ENCODE data around the gene STXBP5.
"Not testable (repeated sequence)": the region's sequence is repeated elsewhere in the genome, so short reads cannot be mapped to it uniquely, and the experiment has no call there.

The STXBP5 gene

GRCh38 chr6:147298461-147298860 lies 94.2 kb downstream of the STXBP5 start:
- DNase-seq (ENCODE audit: low spot score) = no peak

DNA sequence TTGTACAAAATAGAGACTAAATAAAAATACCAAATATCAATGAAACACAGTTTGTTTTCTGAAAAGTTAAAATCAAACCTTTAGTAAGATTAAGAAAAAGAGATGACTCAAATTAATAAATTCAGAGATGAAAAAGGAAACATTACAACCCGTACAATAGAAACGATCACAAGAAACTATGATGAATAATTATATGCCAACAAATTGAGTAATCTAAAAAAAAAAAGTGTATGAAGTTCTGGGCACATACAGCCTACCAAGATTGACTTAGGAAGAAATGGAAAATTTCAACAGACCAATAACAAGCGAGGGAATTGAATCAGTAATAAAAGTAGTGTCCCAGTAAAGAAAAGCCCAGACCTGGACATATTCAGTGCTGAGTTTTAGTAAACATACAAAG lies 94.8 kb downstream of the STXBP5 start:
- DNase-seq (ENCODE audit: low spot score) = no peak

- DNase-seq (ENCODE audit: low spot score) = no peak
Observed at GRCh38 chr6:147301070-147301469, 96.9 kb downstream of the STXBP5 start.

GRCh38 chr6:147304016-147304415 lies 99.8 kb downstream of the STXBP5 start:
- no peak for DNase-seq (ENCODE audit: low spot score)

DNA sequence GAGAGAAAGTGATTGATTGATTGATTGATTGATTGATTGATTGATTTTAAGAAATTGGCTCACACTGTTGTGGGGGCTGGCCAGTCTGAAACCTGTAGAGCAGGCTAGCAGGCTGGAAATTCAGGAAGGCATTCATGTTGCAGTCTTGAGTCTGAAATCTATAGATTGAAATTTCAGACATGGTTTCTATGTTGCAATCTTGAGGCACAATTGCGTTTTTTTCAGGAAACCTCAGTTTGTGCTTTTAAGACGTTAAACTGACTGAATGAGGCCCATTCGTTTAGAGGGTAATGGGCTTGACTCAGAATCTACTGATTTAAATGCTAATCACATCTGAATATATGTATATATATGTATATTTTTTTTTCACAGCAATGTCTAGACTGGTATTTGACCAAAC lies 106.3 kb downstream of the STXBP5 start:
- no peak for DNase-seq (ENCODE audit: low spot score)

GRCh38 chr6:147311218-147311617 lies 107.0 kb downstream of the STXBP5 start:
- DNase-seq (ENCODE audit: low spot score) = no peak

DNA sequence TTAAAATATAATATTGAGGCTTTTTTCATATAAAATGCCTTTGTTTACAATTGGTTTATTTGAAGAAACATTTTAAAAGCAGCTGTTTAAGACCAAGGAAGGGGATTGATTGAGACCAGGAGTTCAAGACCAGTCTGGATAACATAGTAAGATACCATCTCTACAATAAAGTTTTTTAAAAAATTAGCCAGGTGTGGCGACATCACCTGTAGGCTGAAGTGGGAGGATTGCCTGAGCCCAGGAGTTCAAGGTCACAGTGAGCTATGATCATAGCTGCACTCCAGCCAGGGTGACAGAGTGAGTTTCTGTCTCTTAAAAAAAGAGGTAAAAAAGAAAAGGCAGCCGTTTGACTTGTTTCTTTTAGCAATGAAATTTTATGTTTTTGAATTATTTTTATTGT lies 117.0 kb downstream of the STXBP5 start:
- DNase-seq (ENCODE audit: low spot score) = no peak

GRCh38 chr6:147322299-147323162 lies 118.3 kb downstream of the STXBP5 start:
- DNase-seq (ENCODE audit: low spot score) = no peak

DNA sequence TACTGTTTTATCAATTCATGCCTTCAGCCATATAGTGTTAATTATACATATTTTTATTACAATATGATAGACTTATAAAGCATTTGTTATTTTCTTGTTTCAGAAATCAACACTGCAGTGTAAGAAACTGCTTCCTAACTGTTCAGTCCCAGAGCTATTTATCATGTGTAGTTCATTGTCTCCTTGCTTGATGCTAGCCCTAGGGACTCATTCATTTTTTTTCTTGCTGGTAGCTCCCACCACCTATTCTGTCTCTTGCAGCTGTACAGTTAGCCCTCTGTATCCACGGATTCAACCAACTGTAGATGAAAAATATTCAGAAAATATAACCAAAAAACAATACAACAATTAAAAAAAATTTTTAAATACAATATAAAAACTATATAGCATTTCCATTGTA lies 121.3 kb downstream of the STXBP5 start:
- DNase-seq (ENCODE audit: low spot score) = no peak

DNA sequence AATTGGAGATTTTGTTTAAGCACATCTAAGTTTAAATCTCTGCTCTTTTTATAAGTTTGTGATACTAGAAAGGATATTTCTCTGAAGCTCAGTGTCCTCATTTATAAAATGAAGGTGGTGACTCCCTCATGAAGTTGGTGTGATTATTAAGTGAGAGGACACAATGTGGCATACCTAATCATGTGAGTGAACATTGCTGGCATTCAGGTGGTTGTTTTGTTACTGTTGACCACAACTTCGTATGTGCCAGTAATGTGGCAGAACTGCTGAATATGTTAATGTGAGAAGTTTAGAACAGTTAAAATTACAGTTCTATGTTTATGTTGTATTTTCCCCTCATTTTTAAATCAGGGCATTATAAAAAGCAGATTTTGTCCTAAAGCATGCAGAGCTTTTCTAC lies 127.2 kb downstream of the STXBP5 start:
- DNase-seq (ENCODE audit: low spot score) = no peak

GRCh38 chr6:147337921-147338320 lies 133.7 kb downstream of the STXBP5 start:
- DNase-seq (ENCODE audit: low spot score) = no peak

GRCh38 chr6:147341486-147341885 lies 137.3 kb downstream of the STXBP5 start:
- no peak for DNase-seq (ENCODE audit: low spot score)

GRCh38 chr6:147345902-147346301 lies 141.7 kb downstream of the STXBP5 start:
- no peak for DNase-seq (ENCODE audit: low spot score)

- DNase-seq (ENCODE audit: low spot score) = no peak
Observed at GRCh38 chr6:147347179-147347881, 143.1 kb downstream of the STXBP5 start.

DNA sequence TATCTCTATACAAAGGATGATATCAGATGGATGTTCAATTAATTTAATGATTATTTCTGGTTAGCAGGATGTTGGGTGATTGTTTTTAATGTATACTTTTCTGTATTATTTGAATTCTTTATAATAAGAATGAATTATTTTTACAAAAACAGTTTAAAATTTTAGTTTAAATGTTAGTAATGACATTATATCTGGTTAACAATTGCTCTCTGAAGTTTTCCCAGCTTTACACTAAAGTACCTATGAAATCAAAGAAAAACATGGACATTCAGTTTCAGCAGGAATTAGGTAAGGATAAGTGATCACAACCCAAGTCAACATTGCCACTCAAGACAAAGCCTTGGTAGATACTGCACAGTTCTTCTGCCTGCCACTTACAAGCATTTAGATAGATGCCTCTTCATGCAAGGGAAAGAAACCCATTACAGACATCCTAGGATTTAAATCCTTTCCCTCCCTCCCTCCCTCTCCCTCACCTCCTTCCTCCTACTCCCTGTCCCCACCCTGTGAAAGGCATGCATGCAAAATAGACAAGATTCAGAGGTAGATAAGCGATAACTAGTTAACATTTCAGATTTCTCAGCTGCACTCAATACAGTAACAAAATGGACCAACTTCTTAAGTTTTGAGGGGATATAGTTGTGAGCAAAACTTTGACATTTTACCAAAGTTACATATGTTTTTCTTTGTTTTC lies 143.8 kb downstream of the STXBP5 start:
- DNase-seq (ENCODE audit: low spot score) = no peak

DNA sequence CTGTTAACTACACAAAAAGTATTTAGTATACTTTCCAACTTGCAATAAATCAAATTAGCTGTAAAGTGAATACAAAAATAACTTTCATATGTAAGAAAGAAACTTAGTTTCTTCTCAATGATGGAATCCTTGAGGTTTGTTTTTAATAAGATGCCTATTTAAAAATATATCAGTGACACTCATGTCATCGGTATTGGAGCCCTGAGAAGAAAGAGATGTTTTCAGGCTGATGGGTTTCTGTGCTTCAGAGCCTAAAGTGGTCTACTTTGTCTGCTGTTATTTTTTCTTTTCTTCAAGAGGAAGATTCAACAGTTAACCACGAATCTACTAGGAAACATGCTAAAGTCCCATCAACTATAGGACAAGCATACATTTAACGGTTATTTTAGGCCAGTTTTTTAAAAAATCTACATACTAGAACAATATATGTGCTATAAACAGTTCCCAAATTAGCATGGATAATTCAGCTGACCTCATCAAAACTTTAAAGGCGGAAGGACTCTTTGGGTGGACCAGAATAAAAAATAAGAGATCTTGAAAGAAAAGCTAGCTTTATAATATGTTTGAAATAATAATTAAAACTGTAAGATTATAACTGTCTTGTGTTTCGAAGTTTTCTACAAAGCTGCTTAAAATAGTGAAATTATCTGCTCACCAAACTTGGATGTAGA lies 157.2 kb downstream of the STXBP5 start:
- no peak for DNase-seq (ENCODE audit: low spot score)

DNA sequence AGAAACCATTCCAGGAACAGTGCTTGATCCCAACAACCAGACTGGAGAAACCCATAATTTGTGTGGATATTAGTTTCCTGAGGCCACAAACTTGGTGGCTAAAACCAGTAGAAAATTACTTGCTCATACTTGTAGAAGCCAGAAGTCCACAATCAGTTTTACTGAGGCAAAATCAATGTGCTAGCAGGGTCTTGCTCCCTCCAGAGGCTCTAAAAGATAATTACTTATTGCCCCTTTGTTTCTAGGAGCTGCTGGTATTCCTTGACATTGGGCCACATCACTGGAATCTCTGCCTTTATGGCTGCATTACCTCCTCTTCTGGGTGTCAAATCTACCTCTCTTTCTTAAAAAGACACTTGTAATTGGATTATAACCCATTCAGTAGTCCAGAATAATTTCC lies 162.1 kb downstream of the STXBP5 start:
- DNase-seq (ENCODE audit: low spot score) = no peak

DNA sequence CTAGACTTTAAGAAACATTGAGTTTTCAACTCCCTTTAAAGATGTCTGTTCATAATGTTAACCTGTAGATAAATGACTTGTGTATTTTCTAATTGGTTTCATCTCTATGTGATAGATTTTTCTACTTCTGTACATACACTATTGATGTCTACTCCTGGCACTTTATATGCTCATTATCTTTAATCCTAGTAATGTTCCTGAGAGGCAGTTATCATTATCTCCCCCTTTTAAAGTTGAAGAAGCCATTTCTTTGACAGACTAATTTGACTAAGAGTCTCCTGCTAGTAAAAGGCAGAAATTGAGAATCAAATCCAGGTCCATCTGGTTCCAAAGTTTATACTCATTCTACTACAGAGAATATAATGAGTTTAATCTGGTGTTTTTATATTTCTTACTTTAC lies 167.1 kb downstream of the STXBP5 start:
- no peak for DNase-seq (ENCODE audit: low spot score)

DNA sequence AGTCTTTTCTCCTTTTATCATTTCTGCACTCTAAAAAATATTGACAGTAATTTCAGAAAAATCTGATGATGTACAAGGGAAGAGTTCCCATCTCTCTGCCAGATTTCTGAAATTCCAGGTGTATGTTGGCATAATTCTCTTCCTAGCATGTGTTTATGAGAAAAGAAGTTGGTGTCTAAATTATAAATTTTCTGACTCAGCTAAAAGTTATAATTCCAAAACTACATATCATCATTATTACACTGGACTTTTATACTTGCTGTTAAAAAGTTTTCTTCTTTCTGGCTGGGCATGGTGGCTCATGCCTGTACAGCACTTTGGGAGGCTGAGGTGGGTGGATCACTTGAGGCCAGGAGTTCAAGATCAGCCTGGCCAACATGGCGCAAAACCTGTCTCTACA lies 168.6 kb downstream of the STXBP5 start:
- no peak for DNase-seq (ENCODE audit: low spot score)

- no peak for DNase-seq (ENCODE audit: low spot score)
Observed at GRCh38 chr6:147378819-147379218, 174.6 kb downstream of the STXBP5 start.

DNA sequence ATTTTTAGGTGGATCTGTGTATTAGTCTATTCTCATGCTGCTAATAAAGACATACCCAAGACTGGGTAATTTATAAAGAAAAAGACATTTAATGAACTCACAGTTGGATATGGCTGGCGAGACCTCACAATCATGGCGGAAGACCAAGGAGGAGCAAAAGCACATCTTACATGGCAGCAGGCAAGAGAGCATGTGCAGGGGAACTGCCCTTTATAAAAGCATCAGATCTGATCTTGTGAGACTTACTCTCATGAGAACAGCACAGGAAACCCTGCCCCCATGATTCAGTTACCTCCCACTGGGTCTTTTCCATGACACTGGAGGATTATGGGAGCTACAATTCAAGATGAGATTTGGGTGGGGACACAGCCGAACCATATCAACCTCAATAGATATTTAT lies 176.6 kb downstream of the STXBP5 start:
- DNase-seq (ENCODE audit: low spot score) = not testable (repeated sequence)

DNA sequence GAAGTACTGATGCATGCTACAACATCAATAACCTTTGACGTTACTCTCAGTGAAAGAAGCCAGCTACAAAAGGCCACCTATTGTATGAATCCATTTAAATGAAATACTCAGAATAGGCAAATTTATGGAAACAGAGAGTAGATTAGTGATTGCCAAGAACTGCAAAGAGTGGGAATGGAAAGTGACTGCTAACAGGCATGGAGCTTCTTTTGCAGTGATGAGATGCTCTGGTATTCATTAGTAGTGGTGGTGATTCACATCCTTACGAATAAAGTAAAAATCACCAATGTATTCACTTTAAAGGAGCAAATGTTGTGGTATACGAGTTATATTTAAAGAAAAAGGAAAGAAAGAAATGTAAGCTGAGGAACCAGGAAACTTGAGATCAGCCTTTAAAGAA lies 177.5 kb downstream of the STXBP5 start:
- DNase-seq (ENCODE audit: low spot score) = no peak

Data from Ammon's horn (tissue), 1 donor.